OCI-LY7 (cell line): ENCODE measurements around the gene PKD1. TPM values are rescaled to one million over a fixed set of nuclear protein-coding genes. Genes with fewer than 3 reads are reported as not detected.

ENCODE experiments used
- BruUV-seq: library from RNA; stranded (reverse); fragments of 400-500 nt; replicated peaks from 2 replicates; lab custom pipeline; 2021; lab: Mats Ljungman, UMichigan
- CTCF ChIA-PET: fragments of 300-600 bp; sonication (Branson Sonifier 250); formaldehyde crosslinking; loops from one replicate; lab custom pipeline; 2022; ENCODE audit warnings: antibody characterized with exemption; ENCODE audit not compliant: unreplicated experiment; lab: Charles Lee
- POLR2A ChIA-PET: fragments of 300-600 bp; sonication (Branson Sonifier 250); formaldehyde crosslinking; loops from one replicate; lab custom pipeline; 2022; ENCODE audit warnings: antibody characterized with exemption; lab: Charles Lee
- DNase-seq: peaks from one replicate; pipeline ENCODE4 v3.0.0-alpha.2; 2015; ENCODE audit warnings: low spot score
- H2AFZ ChIP-seq: fragments of 200-600 bp; sonication (generic), shearing (Covaris generic); 2 replicates; pipeline ENCODE4 v1.6.1; 2014; ENCODE audit warnings: mild to moderate bottlenecking, antibody characterized with exemption, low read length, moderate library complexity
- H3K27ac ChIP-seq: fragments of 200-600 bp; sonication (generic); 2 replicates; pipeline ENCODE4 v1.5.1; 2014; ENCODE audit warnings: mixed run types, low read depth, mild to moderate bottlenecking, moderate library complexity, low read length, inconsistent platforms; ENCODE audit not compliant: poor library complexity, severe bottlenecking
- H3K36me3 ChIP-seq: fragments of 200-600 bp; sonication (generic); 2 replicates; pipeline ENCODE4 v1.6.1; 2014; ENCODE audit warnings: mild to moderate bottlenecking, antibody characterized with exemption, low read length, moderate library complexity, mixed read lengths; ENCODE audit not compliant: insufficient read depth
- H3K4me1 ChIP-seq: fragments of 200-600 bp; sonication (generic); 2 replicates; pipeline ENCODE4 v1.5.1; 2014; ENCODE audit warnings: mild to moderate bottlenecking, low read length; ENCODE audit not compliant: insufficient read depth, poor library complexity, severe bottlenecking
- H3K4me2 ChIP-seq: fragments of 200-600 bp; sonication (generic); 2 replicates; pipeline ENCODE4 v1.6.1; 2014; ENCODE audit warnings: mild to moderate bottlenecking, low read length
- H3K4me3 ChIP-seq: fragments of 200-600 bp; sonication (generic); 2 replicates; pipeline ENCODE4 v1.5.1; 2014; ENCODE audit warnings: mild to moderate bottlenecking, low read depth, low read length; ENCODE audit not compliant: poor library complexity, severe bottlenecking
- H3K79me2 ChIP-seq: fragments of 200-600 bp; sonication (generic); 2 replicates; pipeline ENCODE4 v1.6.1; 2016; ENCODE audit warnings: low read depth, mild to moderate bottlenecking, low read length, moderate library complexity, mixed read lengths; ENCODE audit not compliant: insufficient read depth
- H3K9me2 ChIP-seq: fragments of 200-600 bp; sonication (generic); 2 replicates; pipeline ENCODE4 v1.6.1; 2016; ENCODE audit warnings: mild to moderate bottlenecking, low read length, mixed read lengths; ENCODE audit not compliant: insufficient read depth
- H3K9me3 ChIP-seq: fragments of 200-600 bp; sonication (generic); 2 replicates; pipeline ENCODE4 v1.6.1; 2014; ENCODE audit warnings: mild to moderate bottlenecking, mixed run types, low read length, mixed read lengths
- H4K20me1 ChIP-seq: fragments of 200-600 bp; sonication (generic); 2 replicates; pipeline ENCODE4 v1.6.1; 2014; ENCODE audit warnings: mild to moderate bottlenecking, antibody characterized with exemption, low read length, moderate library complexity, mixed read lengths; ENCODE audit not compliant: insufficient read depth
- EZH2phosphoT487 ChIP-seq: fragments of 200-600 bp; sonication (generic); IDR thresholded peaks from 2 replicates; pipeline ENCODE4 v1.6.1; 2018; ENCODE audit warnings: low read depth, borderline replicate concordance, mild to moderate bottlenecking, mixed run types, antibody characterized with exemption, low read length, moderate library complexity, mixed read lengths
- intact Hi-C: fragments of 100-400 bp; cut with micrococcal nuclease; formaldehyde crosslinking; loops from one replicate; pipeline ENCODE4 v1.10.0; 2022; ENCODE audit not compliant: unreplicated experiment
- total RNA-seq, 2 experiments: library from RNA; depleted of rRNA in 1 of 2; stranded (reverse); fragments of >200 nt in 1 of 2; shearing (Covaris generic) in 1 of 2; gene quantifications; 2 replicates each; pipeline ENCODE4 v1.2.3, GENCODE V29; 2014 to 2022
- TF ChIP-seq, protein P1 (sequence below): fragments of 200-600 bp; sonication (generic); conservative IDR thresholded peaks from 2 replicates; pipeline ENCODE4 v1.5.1; 2014; ENCODE audit warnings: mild to moderate bottlenecking, antibody characterized with exemption, low read length, moderate library complexity, mixed read lengths

The PKD1 gene
- total RNA-seq, 2 experiments from 2014 or later = 87.4 to 112 TPM

DNA sequence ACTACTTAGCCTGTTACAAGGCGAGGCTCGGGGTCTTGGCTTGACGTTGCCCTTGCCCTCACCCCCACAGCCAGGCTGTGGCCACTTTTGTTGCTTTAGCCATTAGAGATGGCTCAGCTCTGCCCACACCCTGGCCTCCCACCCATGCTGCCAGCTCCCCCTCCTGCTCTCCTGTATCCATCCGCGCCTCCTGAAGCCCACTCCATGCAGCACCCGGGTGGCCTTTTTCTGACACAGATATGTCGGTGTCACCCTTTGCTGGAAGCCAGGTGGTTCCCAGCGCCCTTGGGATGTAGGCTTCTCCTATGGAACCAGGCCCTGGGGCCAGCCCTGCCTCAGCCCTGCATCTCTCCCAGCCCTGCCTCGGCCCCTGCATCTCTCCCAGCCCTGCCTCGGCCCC is 78.3 kb downstream of the PKD1 start:
- POLR2A ChIA-PET = interaction anchor here (0.5 kb wide), 1 partner anchor 41 kb away, joined by 3 read pairs; no protein-coding TSS in a partner anchor
- TF ChIP-seq EZH2phosphoT487 = no peak
- TF ChIP-seq, protein P1, sequence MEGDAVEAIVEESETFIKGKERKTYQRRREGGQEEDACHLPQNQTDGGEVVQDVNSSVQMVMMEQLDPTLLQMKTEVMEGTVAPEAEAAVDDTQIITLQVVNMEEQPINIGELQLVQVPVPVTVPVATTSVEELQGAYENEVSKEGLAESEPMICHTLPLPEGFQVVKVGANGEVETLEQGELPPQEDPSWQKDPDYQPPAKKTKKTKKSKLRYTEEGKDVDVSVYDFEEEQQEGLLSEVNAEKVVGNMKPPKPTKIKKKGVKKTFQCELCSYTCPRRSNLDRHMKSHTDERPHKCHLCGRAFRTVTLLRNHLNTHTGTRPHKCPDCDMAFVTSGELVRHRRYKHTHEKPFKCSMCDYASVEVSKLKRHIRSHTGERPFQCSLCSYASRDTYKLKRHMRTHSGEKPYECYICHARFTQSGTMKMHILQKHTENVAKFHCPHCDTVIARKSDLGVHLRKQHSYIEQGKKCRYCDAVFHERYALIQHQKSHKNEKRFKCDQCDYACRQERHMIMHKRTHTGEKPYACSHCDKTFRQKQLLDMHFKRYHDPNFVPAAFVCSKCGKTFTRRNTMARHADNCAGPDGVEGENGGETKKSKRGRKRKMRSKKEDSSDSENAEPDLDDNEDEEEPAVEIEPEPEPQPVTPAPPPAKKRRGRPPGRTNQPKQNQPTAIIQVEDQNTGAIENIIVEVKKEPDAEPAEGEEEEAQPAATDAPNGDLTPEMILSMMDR = no peak

GRCh38 chr16:2056681-2057407 is 78.9 kb downstream of the PKD1 start:
- no peaks in the 10 kb centered on the region for H3K9me3 ChIP-seq
- intact Hi-C loops = no loop called here
- DNase-seq = no peak
- H3K27ac ChIP-seq = no peak overlapping the region
- H4K20me1 ChIP-seq = no peaks in the 10 kb centered on the region
- no peaks in the 10 kb centered on the region for H3K9me2 ChIP-seq
- TF ChIP-seq EZH2phosphoT487 = no peak
- TF ChIP-seq, protein P1 = 0 out of 2 replicates have a peak, but pooled peaks have one; percentile 8
- peaks cover 45% of the 10 kb centered on the region; the same call in 1 of the 2 replicates for H3K36me3 ChIP-seq
- H2AFZ ChIP-seq = no peak overlapping the region
- BruUV-seq = no TSS peak
- H3K4me2 ChIP-seq = no peak overlapping the region
- no peak overlapping the region for H3K4me3 ChIP-seq
- POLR2A ChIA-PET = no interaction called here
- no peaks in the 10 kb centered on the region for H3K79me2 ChIP-seq
- no peaks in the 10 kb centered on the region for H3K4me1 ChIP-seq
- CTCF ChIA-PET = no interaction called here

More for the DNA sequence above, 78.3 kb downstream of the PKD1 start:
- no peaks in the 10 kb centered on the region for H3K9me3 ChIP-seq
- DNase-seq = no peak
- no peak overlapping the region for H2AFZ ChIP-seq
- CTCF ChIA-PET = no interaction called here
- no peak overlapping the region for H3K4me3 ChIP-seq
- H3K9me2 ChIP-seq = no peaks in the 10 kb centered on the region
- H3K4me2 ChIP-seq = no peak overlapping the region
- no TSS peak for BruUV-seq
- peaks cover 41% of the 10 kb centered on the region; the same call in 1 of the 2 replicates for H3K36me3 ChIP-seq
- H3K79me2 ChIP-seq = no peaks in the 10 kb centered on the region
- no peak overlapping the region for H3K27ac ChIP-seq
- intact Hi-C loops = no loop called here
- no peaks in the 10 kb centered on the region for H4K20me1 ChIP-seq
- H3K4me1 ChIP-seq = no peaks in the 10 kb centered on the region

- TF ChIP-seq, protein P1 = peak; percentile 49
- TF ChIP-seq EZH2phosphoT487 = no peak
- Histone ChIP-seq H4K20me1 (no peaks in the 10 kb centered on the region), H3K4me1 (no peaks in the 10 kb centered on the region), H3K4me2 (no peak overlapping the region), H3K9me3 (no peaks in the 10 kb centered on the region), H3K36me3 (peaks cover 49% of the 10 kb centered on the region; the same call in 1 of the 2 replicates), H3K9me2 (no peaks in the 10 kb centered on the region), H3K79me2 (no peaks in the 10 kb centered on the region), H3K27ac (no peak overlapping the region), H3K4me3 (no peak overlapping the region), H2AFZ (no peak overlapping the region)
- ChIA-PET POLR2A (interaction anchor here (0.6 kb wide), 1 partner anchor 345 kb away, joined by 3 read pairs; no protein-coding TSS in a partner anchor), CTCF (interaction anchor here (0.6 kb wide), 1 partner anchor 175 kb away, joined by 3 read pairs; no protein-coding TSS in a partner anchor)
- DNase-seq = no peak
- intact Hi-C loops = no loop called here
- no TSS peak for BruUV-seq
These were observed 79.6 kb downstream of the PKD1 start for GRCh38 chr16:2056077-2056476.
